ENCODE data around the gene TBXAS1.

Gene TBXAS1

GRCh38 chr7:139887992-139888481 lies 59.0 kb downstream of the TBXAS1 start:
- no peak overlapping the region for H3K4me3 ChIP-seq (ENCODE audit: low read depth, low read length)
- no peak for DNase-seq (ENCODE audit: low read depth)
- in situ Hi-C loops (cut with HindIII; ENCODE audit: low sequenced_read_pairs) = no loop called here
- TF ChIP-seq CTCF (IDR thresholded peaks at IDR 0.05; ENCODE audit: low read depth, low read length, missing control alignments) = no peak

GRCh38 chr7:139889186-139889871 lies 60.3 kb downstream of the TBXAS1 start:
- in situ Hi-C loops (cut with HindIII; ENCODE audit: low sequenced_read_pairs) = no loop called here
- H3K4me3 ChIP-seq (ENCODE audit: low read depth, low read length) = no peak overlapping the region
- no peak for DNase-seq (ENCODE audit: low read depth)
- no peak for TF ChIP-seq CTCF (IDR thresholded peaks at IDR 0.05; ENCODE audit: low read depth, low read length, missing control alignments)

GRCh38 chr7:139893461-139893860 lies 64.4 kb downstream of the TBXAS1 start:
- in situ Hi-C loops (cut with HindIII; ENCODE audit: low sequenced_read_pairs) = no loop called here
- TF ChIP-seq CTCF (IDR thresholded peaks at IDR 0.05; ENCODE audit: low read depth, low read length, missing control alignments) = no peak
- no peak for DNase-seq (ENCODE audit: low read depth)

GRCh38 chr7:139893999-139894398 lies 64.9 kb downstream of the TBXAS1 start:
- no peak for DNase-seq (ENCODE audit: low read depth)
- H3K4me3 ChIP-seq (ENCODE audit: low read depth, low read length) = no peak overlapping the region
- in situ Hi-C loops (cut with HindIII; ENCODE audit: low sequenced_read_pairs) = no loop called here
- TF ChIP-seq CTCF (IDR thresholded peaks at IDR 0.05; ENCODE audit: low read depth, low read length, missing control alignments) = no peak

More at GRCh38 chr7:139893461-139893860, 64.4 kb downstream of the TBXAS1 start:
- H3K4me3 ChIP-seq (ENCODE audit: low read depth, low read length) = no peak overlapping the region

GRCh38 chr7:139895141-139895829 lies 66.2 kb downstream of the TBXAS1 start:
- no peak overlapping the region for H3K4me3 ChIP-seq (ENCODE audit: low read depth, low read length)
- DNase-seq (ENCODE audit: low read depth) = no peak
- in situ Hi-C loops (cut with HindIII; ENCODE audit: low sequenced_read_pairs) = no loop called here
- no peak for TF ChIP-seq CTCF (IDR thresholded peaks at IDR 0.05; ENCODE audit: low read depth, low read length, missing control alignments)

GRCh38 chr7:139896288-139896687 lies 67.2 kb downstream of the TBXAS1 start:
- in situ Hi-C loops (cut with HindIII; ENCODE audit: low sequenced_read_pairs) = no loop called here
- DNase-seq (ENCODE audit: low read depth) = no peak
- TF ChIP-seq CTCF (IDR thresholded peaks at IDR 0.05; ENCODE audit: low read depth, low read length, missing control alignments) = no peak
- H3K4me3 ChIP-seq (ENCODE audit: low read depth, low read length) = no peak overlapping the region
